Stimulated activated CD8-positive, alpha-beta memory T cell treated with anti-CD3 and anti-CD28 coated beads, Interleukin-4, amount 100 ng/mL, for 1 hour (primary cell): Measurements from ENCODE around the gene SLC22A1.
"Not testable (repeated sequence)": the region's sequence is repeated elsewhere in the genome, so short reads cannot be mapped to it uniquely, and the experiment has no call there.

Source experiments
- DNase-seq, 2 donors: peaks; one replicate each; pipeline ENCODE4 v3.0.0-alpha.2; 2020; ENCODE audit warnings: low read depth in 2 of 2, low spot score in 1 of 2

The SLC22A1 gene

DNA sequence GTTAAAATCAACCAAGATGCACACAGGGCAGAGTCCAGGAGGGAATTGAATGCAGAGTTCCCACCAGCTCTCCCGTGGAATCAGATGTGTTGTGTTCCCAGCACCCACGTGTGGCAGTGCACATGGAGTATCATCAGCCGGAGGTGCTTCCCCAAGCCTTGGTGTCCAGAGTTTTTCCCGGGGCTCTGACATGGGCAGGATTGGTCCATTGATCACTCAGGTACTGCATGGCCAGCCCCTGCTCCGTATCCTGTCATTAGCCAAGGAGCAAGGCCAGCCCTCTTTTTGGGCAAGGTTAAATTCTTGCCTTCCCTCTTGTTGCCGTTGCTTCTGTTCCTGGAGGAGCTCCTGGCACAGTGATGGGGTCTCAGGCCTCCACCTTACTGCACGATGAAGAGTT is 28.6 kb upstream of the SLC22A1 start:
- no peak for DNase-seq

DNA sequence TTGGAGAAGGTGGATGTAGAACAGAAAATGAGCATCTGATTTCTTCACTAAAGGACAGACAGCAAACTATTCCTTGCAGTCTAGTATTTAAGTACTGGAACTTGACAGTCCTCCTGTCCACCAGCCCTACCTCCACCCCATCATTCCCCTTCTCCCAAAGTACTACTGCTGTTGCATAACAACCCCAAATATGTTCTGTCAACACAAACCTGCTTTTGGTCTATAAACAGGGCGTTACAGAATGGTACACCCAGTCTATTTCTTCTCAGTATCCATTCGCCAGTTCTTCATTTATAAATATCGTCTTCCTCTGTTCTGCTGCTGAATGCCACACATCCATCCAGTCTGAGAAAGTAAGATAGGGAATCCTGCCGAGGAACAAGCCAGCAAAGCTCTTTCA is 27.7 kb upstream of the SLC22A1 start:
- no peak for DNase-seq

DNA sequence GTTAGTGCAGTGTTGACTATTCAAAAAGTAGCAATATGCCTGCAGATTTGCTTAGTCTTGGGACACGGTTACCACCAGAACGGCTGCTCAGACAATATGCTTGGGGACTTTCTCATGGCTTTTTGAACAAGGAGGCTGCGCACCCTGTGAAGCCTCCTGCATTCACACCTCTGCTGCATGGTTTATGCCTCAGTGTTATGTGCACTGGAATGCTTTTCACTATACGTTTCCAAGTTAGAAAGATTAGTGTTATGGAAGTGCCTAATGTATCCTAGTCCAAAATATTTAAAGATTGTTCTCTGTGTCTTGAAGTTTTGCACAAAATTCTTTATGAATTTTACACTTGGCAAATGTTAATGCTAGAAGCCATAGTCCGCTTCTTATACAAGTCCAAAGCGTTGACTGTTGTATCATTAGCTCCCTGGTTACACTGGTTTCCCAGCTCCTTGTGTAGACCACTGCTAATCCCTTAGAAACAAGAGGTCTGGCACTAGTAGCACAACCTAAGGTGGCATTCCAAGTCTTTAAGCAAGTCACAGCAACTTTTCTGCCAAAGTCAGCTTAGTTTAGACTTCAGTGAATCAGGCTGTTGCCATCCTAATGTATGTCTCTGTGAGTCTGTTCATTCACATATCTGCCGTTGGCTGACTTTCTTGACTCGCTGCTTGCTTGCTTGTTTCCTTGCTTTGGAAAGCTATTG is 26.3 kb upstream of the SLC22A1 start:
- no peak for DNase-seq

DNA sequence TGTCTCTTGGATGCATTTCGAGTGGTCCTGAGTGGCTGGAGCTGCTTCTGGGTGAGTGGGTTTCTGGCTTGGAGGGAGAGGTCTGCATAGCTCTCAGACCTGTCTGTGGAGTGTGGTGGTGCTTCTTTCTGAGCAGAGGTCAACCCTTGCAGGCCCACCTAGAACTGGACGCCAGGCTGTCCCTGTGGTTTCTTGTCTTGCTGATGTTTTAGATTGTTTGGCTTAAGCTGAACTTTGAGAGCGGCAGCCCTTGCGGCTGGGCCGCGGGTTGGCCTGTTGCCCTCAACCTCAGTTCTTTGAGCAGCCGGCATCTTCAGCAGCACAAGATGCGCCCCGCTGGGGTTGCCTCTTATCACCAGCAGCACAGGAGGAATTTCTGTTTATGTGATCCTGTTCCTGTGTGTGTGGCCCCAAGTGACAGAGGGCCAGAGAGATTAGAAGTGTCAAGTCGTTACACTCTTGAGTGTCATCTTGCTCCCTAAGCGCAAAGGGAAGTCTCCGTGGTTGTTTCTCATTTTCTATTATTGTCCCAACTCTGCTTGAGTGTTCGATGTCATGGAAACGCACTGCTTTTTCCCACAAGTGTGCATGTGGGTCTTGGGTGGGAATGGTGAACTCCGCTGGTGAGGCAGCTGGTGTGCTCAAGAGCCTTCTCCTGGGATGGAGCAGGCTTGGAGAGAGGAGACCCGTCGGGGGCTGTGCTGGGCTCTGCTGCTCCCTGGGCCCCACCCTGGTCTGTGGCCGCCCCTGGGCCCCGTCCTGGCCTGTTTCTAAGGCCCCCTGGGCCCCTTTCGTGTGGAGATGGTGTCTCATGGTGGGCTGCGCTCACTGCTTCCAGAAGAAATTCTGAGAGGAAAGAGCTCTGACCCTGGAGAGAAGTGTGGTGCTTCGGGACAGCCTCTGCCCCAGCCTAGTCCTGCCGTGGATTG is 20.1 kb upstream of the SLC22A1 start:
- DNase-seq = no peak

DNA sequence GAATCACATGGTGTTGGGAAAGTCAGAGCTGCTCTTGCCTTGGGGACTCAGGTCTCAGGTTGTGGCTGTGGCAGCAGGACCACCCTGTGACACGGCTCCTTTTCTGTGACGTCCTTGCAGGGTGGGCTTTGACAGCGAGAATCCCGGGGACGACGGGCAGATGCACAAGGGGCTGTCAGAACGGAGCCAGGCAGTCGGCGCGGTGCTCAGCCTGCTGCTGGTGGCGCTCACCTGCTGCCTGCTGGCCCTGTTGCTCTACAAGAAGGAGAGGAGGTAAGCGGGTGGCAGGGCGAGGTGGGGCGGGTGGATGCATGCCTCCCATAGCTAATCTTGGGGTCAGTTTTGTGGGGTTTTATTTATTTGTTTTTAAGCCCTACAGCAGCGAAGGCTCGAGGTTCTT is 19.2 kb upstream of the SLC22A1 start:
- DNase-seq = no peak

DNA sequence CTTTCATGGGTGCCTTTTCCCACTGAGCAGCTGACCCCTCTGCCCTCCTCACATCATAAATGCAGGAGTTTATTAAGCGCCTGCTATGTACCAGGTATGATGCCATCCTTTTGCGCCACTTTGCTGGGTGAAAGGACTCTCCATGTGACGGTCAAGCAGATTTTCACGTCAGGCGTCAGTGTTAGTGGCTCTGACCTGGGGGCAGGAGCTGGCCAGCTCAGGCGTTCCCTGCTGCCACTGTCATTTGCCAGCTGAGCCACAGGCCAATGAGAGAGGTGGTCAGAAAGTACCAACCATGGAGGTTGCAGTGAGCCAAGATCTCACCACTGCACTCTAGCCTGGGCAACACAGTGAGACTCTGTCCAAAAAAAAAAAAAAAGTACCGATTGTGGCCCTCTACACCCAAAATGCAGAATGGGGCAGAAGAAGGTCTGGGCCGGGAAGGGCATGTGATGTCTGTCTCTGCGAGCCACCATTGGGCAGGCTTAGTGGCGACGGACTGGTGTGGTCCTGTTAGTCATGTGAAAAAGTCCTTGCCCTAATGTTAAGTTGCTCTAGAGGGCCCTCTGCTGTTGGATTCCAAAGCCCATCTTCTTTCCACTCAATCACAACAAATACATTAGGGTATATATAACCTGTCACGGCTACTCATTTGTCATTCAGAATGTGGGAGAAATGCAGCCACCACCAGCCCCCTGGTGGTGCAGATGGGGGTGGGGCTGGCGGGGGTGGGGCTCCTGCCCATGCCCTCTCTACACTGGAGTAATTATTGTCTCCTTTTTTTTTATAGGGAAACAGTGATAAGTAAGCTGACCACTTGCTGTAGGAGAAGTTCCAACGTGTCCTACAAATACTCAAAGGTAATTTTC is 18.4 kb upstream of the SLC22A1 start:
- no peak for DNase-seq

DNA sequence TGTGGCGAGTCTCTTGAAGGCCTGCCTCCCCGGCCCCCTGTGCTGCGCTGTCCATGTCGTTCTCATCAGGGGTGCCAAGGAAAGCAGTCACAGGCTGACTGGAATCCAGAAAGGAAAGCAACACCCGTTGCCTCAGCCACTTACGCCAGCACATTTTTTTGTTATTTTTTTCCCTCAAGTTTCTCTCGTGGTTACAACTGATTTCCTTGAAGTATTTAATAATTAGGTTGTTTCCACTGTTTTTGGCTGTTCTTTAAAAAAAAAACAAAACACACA is 17.9 kb upstream of the SLC22A1 start:
- no peak for DNase-seq

DNA sequence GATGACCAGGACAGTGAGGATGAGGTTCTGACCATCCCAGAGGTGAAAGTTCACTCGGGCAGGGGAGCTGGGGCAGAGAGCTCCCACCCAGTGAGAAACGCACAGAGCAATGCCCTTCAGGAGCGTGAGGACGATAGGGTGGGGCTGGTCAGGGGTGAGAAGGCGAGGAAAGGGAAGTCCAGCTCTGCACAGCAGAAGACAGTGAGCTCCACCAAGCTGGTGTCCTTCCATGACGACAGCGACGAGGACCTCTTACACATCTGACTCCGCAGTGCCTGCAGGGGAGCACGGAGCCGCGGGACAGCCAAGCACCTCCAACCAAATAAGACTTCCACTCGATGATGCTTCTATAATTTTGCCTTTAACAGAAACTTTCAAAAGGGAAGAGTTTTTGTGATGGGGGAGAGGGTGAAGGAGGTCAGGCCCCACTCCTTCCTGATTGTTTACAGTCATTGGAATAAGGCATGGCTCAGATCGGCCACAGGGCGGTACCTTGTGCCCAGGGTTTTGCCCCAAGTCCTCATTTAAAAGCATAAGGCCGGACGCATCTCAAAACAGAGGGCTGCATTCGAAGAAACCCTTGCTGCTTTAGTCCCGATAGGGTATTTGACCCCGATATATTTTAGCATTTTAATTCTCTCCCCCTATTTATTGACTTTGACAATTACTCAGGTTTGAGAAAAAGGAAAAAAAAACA is 16.6 kb upstream of the SLC22A1 start:
- no peak for DNase-seq

DNA sequence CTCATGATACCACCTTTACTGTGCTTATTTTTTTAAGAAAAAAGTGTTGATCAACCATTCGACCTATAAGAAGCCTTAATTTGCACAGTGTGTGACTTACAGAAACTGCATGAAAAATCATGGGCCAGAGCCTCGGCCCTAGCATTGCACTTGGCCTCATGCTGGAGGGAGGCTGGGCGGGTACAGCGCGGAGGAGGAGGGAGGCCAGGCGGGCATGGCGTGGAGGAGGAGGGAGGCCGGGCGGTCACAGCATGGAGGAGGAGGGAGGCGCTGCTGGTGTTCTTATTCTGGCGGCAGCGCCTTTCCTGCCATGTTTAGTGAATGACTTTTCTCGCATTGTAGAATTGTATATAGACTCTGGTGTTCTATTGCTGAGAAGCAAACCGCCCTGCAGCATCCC is 15.6 kb upstream of the SLC22A1 start:
- no peak for DNase-seq

DNA sequence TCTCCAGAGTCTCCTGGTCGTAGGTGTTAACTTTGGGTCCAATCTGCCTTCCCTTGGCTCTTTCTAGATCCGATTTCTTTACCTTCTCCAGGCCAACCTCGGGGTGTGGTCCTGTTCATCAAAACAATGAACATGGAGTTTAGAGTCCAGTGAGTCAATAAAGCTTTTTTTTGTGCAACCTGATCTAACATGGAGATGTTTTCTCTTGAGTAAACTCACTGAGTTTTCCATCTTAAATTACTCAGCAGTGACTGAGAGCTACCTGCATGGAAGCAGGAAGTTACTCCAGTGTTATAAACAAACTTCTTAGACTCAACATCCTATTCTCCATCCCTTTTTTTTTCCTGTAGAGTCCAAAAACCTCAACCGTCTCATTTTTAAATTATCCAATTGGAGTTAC is 14.9 kb upstream of the SLC22A1 start:
- DNase-seq = no peak

DNA sequence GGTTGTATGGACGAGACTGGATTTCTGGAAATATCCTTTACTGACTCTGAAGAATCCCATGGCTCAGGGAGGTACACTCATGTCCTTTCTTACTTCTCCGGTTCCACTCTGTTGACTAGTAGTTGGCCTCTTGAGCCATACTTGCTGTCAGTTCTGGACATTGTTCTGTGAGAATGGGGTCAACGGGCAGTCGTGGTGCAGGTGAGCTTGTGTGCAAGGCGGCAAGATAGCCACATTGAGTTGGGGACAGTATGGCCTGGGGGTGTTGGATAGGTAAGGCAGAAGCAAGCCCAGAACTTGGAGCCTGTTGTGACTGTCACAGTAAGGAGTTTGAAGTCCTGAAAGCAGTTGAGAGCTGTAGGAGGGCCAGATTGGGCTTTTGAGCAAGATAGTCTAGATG is 13.5 kb upstream of the SLC22A1 start:
- no peak for DNase-seq

DNA sequence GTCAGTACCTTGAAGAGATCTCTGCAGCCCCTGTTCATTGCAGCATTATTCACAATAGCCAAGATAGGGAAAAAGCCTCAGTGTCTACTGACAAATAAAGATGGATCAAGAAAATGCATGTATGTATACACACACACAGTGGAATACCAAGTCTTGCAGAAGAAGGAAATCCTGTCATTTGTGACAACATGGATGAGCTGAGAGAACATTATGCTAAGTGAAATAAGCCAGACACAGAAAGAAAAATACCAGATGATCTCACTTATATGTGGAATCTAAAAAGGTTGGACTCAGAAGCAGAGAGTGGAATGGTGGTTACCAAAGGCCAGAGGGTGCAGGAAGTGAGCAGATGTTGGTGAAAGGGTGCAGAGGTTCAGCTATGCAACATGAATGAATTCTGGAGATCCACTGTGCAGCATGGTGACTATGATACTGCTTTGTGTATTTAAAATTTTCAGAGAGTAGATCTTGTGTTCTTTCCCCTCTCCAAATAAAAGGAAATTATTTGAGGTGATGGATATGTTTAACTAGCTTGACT is 11.0 kb upstream of the SLC22A1 start:
- DNase-seq = no peak

DNA sequence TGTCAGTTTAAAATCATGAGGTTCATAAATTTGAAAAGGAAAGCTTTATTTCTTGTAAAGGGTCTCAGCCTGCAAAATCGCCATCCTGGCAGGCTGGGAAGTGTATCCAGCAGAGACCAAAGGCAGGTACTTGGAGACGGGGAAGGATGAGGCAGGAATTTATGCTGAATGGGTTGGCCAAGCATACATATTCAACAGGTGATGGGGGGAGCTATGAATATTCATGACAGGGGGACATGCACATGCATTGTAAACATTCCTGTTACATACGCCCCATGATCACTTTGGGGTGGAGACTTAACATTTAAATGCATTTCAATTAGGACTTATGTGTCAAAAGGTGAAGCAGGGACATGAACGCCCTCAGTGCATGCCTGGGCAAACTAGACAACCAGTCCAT is 9.8 kb upstream of the SLC22A1 start:
- DNase-seq = no peak

DNA sequence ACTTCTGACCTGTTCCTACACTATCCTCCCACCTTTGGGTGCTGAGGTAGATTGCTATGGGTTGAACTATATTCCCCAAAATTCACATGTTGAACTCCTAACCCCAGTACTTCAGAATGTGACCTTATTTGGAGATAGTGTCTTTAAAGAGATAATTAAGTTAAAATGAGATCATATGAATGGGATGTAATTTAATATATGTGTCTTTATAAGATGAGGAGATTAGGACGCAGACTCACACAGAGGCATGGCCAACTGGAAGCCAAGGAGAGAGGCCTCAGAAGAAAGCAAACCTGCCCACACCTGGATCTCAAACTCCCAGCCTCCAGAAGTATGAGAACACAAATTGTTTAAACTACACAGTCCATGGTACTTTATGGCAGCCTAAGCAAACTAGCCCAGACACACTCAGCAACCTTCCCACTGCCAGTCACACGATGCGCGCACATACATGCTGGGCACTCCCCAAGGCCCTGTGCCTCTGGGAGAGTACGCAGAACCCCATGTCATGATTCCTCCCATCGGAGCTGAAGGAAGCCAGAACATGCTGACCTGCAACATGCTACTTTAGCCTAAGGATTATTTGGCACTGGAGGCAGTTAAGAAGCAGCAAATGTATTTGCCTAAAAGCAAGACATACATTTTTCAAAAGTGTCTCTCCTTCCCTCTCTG is 8.9 kb upstream of the SLC22A1 start:
- DNase-seq = no peak

DNA sequence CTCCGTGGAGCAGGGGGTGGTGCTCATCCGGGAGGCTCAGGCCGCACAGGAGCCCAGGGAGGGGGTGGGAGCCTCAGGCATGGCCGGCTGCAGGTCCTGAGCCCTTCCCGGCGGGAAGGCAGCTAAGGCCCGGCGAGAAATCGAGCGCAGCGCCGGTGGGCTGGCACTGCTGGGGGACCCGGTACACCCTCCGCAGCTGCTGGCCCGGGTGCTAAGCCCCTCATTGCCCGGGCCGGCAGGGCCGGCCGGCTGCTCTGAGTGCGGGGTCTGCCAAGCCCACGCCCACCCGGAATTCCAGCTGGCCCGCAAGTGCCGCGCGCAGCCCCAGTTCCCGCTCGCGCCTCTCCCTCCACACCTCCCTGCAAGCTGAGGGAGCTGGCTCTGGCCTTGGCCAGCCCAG is 7.1 kb upstream of the SLC22A1 start:
- DNase-seq = not testable (repeated sequence)

DNA sequence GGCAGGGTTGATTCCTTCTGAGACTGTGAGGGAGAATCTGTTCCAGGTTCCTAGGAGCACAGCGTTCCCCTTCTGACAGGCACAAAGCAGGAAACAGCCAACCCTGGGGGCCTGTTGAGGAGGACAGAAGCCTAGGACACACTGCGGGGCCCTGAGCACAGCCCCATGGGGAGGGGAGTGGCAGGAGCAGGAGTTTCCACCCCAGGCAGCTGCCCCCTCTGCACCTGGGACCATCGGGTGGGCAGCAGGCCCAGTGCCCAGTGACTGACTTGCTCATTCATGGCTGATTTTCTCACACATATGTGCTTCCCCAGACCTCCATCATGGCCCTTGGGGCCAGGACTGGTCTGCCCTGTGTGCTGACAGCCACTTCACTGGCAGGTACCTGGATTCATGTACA is 6.2 kb upstream of the SLC22A1 start:
- no peak for DNase-seq

DNA sequence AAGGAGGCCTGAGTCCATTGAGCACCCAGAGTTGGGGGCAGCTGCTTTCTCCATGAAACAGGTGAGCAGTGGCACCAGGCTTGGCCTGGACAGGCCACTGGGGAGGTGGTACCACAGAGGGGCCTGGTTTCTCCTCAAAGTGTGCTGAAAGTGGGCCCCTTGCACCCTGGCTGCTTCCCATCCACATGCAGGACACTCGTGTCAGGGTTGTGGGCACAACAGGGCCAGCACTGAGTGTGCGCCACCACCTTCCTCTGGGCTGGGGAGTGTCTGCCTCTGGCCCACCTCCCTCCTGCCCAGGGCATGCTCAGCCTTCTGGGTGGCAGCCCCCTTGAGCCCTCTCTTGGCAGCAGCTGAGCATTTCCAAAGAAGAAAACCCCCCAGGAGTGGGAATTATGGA is 5.2 kb upstream of the SLC22A1 start:
- no peak for DNase-seq

DNA sequence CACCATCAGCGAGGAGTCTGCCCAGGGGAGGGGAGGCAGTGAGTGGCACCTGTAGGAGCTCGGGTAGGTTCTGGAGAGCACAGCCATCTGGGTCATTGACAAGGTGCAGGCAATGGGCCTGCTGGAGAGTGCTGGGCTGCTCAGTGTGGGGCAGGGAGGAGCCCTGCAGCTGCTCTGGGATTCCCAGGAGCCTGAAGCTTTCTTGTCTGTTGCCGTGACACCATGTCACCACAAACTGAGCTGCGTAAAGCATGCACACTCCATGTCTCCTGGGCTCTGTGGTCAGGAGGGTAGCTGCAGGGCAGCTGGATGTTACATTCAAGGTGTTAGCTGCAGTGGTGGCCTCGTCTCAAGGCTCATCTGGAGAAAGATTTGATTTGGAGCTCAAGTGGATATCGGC is 4.5 kb upstream of the SLC22A1 start:
- DNase-seq = no peak

DNA sequence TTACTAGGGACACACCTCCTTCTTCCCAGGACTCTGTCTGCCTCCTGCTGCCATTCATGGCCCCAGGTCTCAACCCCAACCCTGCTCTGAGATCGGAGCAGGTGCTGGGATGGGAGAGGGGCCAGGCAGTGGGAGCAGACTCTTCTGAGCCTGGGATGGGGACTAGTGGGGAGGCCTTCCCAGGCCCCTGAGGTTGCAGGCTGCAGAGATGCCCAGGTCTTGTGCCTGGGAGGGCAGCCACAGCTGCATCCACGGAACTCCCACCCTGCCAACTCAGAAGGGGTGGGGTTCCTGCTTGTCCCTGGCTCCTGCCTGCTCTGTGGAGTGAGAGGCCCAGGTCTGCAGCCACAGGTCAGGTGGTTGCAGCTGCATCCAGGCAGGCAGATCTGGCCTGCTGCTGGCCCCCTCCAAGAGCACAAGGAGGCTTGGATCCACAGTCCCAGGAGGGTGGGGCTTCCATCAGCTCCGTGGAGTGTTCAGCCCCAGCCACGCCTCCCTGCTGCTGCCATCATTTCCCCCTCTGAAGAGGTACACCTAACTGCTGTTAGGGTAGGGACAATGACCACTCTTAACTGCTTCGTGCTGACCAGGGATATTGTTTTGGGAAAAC is 2.9 kb upstream of the SLC22A1 start:
- DNase-seq = no peak

DNA sequence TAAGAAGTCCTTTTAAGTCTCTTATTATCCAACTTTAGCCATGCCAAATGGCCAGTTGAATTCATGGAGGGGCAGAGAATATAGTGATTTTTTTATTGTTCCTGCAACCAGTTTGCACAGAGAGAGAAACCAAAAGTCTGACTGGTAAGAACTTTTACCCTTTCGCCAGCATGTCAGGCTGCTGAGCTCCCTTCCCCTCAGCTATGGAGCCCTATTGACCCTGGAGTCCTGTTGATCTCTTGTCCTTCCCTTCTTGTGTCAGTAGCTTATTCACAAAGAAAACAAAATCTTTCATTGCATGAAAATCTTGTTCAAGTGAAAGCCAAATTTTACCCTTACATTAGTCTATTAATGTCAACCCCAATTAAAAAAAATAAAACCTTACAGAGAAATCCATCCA is 1.5 kb upstream of the SLC22A1 start:
- no peak for DNase-seq
